Stimulated activated CD4-positive, alpha-beta T cell treated with anti-CD3 and anti-CD28 coated beads, Interleukin-1b, Interleukin-23, amount 100 ng/mL, for 1 hour (primary cell): ENCODE measurements around the gene SLIT3.

ENCODE experiments used
- DNase-seq, 2 donors: peaks; one replicate each; pipeline ENCODE4 v3.0.0-alpha.2; 2020; ENCODE audit warnings: low read depth in 2 of 2

The SLIT3 gene

DNA sequence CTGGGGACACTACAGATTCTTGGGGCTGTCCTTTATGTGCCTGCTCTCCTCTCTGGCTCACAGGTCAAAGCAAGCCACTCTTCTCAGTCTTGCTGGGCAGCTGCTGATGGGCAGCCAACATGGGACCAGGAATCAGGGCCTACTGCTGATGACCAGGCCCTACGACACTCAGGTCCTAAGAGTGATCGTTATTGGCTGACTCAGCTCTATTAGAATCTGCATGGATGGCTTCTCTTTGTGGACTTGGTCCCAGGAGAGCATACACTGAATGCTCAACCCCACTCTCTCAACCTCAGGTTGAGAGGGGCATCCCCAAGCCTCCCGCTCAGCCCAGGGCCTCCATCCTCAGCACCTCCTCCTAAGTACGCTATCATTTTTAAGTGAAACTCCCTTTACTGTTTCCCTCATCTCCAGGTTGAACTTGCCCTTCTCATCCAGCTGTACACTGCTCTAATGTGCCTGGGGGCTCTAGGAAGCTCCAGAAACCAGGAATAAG, 471.0 kb downstream of the SLIT3 start:
- no peak for DNase-seq

DNA sequence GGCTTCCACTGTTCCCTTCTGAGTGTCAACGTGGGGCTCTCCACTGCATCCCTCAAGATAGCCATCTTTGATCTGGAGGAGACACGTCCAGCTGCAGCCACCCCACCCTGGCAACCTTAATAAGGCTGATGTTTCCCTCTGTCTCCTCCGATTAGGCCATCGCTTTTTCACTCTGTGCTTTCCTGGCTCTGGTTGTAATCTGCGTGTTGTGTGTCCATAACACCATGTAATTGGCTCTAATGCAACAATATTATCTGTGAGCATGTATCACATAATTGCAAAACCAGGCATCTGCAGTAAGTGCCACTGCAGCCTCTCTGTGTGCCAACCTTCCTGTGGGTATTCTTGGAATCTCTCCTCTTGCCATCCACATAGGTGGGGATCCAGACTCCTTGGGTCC, 471.9 kb downstream of the SLIT3 start:
- no peak for DNase-seq

DNA sequence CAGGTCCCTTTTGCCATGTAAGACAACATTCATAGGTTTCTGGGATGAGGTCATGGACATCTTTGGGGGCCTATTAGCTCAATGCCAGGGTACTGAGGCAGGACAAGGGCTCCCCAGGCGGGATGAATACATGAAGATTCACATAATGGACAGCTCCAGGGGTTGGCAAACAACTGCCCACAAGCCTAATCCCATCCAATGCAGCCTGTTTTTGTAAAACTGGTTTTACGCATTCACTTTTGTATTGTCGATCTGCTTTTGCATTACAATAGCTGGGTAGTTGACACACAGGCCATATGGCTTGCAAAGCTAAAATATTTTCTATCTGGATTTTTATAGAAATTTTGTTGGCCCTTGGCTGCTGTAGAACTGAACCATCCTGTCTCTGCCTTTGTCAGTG, 473.3 kb downstream of the SLIT3 start:
- no peak for DNase-seq

DNA sequence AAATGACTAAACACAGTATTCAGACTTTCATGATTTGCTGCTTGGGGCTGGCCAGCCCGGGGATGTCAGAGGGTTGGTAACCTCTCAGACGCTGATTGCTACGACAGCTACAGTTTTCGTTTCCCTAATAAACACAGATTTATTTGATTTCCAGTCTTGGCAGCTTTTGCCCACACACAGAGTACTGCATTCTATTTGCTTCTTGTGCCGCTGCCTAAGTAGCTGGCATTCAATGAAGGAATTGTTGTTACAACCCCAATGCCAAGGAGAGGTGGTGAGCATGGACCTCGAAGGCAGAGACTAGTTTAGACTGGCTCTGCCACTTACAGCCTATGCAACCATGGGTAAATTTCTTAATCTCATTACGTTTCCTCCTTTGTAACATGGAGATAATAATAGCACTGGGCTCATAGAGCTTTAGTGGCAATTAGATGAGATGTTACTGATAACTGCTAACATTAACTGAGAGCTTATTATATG, 474.7 kb downstream of the SLIT3 start:
- DNase-seq, result no peak

DNA sequence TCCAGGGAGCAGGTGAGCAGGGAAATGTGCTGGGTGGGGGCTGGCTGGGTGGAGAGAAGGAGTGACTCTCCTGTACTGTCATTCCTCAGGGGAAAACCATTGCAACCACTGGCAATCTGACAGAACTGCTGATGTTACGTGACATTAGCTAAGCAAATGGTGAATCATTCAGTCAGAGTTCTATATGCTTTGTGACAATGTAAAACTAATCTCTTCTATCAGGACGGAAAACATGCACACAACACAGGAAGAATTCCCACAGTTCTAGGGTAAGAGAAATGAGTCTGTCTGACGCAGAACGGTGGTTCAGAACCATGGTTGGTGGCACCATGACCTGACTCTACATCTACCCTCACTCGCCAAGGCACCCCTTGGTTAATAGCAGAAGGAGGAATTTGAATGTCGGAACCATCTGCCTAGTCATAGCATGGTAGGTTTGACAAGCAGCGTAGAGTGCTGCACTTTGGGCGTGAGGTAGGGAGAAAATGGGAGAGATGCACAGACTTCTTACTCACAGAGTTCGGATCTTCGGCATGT, 478.1 kb downstream of the SLIT3 start:
- no peak for DNase-seq

DNA sequence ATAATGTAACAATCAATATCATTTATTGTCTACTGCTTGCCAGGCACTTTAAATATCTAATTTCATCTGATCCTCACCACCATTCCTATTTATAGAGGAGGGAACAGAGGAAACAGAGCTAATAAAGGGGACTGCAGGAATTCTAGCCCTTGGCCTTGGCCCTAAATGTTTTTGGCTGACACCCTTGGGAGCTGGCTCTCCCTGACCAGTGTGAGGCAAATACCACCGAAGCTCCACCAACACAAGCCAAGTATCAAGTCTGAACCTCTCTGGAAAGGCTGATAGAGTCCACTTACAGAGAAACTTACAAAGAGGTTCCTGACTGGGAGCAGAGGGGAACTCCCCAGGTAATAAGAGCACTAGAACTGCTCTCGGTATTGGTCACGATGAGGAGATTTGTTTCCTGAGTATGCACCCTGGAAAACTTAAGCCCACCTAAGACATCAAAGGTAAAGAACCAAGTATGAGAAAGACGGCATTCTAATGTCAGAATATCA, 478.6 kb downstream of the SLIT3 start:
- DNase-seq, result no peak

DNA sequence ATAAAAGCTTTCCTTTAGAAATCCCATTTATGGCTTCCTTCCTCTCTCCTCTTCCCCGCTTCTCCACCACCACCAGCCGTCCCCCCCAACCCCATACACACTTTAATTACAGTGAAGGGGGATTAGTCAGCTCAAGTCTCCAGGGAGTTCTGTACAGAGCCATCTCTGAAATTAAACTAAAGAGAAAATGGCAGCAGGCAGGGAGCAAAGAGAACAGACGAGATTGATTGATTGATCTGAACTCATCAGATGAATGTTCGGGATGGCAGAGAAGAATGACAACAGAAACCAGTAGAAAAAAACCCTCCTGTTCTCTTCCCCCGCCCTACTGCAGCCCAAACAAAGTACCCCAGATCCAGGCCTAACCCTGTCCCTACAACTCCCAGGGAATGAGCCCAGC, 480.1 kb downstream of the SLIT3 start:
- no peak for DNase-seq

DNA sequence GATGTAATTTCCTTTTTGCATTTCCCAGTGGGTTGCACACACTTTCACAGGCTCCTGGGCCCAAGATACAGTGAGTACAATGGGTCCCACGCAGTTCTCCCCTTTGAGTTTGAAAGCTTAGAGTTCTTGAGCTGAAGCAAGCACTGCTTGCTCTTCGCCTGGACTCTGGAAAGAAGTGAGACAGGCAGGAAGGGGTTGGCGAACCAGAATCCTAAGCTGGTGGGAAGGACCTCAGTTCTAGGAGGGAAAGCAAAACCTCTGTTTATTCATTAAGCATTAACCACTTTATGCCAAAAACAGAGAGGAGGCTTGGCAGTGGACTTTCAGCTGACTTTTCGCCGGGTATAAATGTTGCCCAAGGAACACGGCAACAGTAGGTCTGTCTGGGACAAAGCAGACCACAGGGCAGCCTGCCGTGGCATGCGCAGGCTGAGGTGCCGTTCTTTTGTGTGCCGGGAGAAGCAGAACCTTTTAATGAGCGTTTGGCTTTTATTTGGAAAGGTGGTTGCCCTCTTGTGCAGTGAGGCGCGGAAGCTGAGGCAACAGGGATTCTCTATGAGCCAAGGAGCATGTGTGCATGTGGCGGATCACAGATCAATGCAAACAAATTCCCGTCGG, 481.8 kb downstream of the SLIT3 start:
- DNase-seq, result no peak

DNA sequence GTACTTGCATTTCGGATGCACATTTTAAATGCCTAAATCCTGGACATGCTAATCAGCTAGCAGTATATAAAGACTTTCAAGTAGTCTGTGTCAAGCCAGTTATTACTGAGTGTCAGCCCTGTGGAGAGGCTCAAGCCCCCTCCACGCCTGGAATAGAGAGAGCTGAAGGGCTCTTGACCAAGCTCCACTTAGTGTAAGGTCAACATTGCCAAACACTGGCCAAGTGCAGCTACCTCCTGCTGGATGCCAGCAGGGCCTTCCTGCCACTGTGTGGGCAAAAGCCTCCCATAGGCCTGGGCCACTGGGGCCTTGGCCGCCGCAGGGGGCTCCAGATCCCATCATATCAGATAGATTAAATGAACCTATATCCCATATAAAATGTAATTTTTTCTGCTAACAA, 482.4 kb downstream of the SLIT3 start:
- DNase-seq, result no peak

DNA sequence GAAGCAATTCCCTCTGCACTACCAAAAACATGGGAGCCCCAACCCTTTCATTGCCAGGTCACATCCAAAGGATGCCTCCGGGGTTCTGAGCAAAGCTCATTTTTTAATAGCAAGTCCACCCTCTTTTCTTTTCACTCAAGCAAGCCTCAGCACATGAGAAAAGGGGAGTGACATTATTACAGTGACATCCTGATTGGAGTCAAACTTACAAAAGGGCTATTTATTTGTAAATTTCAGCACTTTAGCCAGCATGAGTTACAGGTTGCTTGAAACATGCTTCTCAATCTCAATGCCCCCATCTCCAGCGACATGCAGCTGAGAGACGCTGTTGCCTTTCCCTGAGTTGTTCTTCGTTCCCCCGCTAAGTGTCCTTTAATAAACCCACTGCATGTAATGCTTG, 483.3 kb downstream of the SLIT3 start:
- DNase-seq, result no peak

DNA sequence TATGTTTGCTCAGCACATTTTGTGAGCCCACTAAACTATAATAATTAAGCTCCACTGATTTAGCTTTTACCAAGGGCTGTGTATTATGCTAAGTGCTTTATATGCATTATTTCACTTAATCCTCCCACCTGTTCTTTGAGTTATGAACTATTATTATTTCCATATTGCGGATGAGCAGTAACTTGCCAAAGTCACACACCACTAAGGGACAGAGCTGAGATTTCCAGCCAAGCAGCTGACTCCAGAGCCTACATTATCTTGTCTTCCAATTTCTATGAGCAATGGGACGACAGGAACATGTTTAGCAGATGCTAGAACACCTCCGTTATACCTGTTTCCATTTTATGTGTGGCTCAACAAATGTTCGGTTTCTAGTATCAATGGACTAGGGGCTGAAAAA, 484.3 kb downstream of the SLIT3 start:
- no peak for DNase-seq

DNA sequence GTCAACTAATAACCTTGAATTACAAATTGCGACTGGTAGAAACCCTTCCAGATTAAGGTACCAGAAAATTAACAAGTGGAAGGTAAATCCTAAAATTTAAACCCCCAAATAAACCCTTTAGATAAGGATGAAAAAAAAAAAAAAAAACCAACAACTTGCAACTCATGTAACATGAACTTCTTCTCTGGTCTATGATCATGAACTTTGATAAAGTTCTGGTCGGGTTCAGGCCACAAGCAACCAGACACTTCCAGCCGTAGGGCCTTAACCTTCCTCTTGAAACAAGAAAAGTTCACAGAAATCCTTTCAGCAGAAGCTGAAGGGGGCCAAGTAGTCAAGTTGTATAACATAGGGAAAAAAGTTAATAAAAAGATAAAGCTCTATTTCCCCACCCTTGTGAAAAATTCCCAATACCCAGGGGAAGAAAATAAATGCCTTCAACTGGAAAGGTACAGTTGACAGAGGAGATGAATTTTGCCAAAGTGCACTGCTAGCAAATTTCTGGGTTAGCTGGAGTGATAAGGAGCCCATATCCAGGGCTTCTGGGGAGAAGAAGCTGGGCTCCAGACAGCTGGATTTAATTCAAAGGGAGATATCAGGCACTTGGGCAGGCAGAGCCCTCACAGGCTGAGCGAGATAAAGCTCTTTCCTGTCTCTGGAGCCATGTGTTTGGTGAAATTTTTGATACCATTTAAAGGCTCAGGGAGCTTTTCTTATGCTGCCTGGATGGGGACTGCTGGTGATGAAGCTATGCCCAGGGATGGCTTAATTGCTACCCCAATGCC, 487.6 kb downstream of the SLIT3 start:
- DNase-seq, result no peak

DNA sequence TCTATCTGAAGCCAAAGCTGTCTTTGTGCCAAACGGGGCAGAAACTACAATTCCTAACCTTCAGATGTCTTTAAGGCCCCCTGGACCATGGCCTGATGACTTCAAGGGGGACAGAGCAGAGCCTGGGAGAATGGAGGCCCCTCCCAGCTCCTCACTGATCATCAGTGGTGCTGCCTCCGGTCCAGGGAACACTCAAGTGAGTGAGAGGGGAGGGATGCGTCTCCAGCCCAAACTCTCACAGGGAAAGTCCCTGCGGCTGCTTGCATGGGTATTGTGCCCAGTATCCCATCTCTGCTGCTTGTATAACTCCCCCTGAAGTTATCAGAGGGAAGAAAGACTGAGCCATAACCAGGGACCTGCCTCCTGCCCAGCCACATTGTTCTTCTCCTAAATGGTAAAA, 490.3 kb downstream of the SLIT3 start:
- no peak for DNase-seq

DNA sequence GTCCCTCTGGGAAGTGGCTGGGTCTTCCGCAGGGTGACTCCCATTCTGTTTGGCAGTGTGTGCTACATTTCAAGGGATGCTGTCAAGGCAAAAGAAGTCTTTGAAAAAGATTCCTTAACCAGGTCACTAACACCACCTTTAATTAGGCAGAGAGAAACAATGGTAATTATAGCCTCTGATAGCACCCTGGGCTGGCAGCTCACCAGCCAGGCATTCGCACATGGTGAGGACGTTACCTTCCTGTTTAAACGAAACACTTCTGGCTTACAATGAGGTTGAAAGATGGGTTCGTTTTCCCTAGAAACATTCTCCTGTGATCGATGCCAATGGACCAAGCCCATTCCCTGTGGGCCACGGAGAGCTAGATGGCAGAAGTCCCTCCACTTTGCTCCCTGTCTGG, 491.7 kb downstream of the SLIT3 start:
- no peak for DNase-seq

DNA sequence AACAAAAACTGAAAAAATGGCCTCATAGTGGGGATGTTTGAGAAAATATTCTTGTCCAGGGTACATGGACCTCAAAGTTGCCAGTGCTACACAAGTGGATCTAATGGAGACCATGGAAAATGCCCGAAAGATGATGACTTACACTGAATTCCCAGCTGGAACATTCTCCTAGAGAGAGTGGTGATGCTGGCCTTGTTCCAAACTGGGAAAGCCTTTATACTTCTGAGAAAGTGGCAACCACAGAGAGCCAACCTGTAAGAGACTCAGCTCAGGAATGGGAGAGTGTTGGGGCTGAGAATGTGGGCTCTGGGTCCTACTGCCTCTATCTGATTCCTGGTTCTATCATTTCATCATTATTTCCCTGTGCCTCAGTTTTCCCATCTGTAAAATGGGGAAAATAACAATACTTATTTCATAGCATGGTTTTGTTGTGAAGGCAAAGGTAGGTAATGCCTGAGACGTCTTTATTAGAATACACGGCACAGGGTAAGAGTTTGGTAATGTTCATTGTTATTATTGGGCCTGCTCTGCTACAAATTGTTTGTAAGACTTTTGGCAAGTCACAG, 492.8 kb downstream of the SLIT3 start:
- no peak for DNase-seq

DNA sequence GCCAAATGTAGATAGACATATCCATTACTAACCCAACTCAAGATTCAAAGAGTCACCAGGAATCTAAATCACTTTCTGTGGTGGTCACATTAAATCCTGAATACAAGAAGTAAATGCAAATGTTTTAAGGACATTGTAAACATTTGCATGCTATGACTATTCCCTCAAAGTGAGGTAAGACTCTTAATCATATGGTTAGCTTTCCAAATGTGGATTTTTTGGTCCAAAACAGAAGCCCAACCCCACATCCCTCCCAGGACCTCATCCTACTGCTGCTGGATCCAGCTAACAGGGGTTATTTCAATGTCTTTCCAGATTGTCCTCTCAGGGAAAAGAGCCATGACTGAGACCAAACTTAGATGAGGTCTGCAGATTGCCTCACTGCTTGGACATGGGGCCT, 493.7 kb downstream of the SLIT3 start:
- no peak for DNase-seq

DNA sequence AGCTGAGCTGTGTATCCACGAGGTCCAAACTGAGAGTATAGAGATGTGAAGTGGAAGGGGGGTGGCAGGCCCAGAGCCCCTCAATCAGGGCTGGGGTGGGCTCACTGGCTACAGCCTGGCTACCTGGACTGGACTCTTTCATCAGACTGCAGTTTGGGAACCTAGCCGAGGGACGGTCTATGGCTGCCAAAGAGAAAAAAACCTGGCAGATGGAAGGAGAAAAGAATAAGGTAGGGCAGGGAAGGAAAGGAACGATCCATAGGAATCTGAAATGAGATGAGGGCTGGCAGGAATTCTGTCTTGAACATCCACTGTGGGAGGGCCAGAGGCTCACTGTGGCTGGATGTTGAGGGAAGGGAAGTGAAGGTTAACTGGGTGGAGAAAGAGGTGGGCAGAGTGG, 497.4 kb downstream of the SLIT3 start:
- no peak for DNase-seq

DNA sequence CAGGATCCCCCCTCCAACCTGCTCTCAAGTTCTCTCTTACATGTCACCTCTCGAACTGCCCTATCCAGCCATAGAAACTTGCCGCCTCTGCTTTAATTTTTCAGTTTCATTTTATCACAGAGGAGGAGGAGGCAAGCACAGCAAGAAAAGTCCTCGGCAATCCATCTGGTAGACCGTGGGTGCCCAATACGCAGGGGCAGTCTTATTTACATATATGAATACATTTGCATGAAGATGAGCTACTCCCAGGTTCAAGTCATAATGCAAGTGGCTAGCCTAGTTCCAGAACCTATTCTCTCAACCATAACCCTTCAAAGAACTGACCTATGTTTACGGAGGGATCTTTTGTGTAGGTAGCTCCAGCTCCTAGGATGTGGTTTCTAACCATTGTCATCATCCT, 498.6 kb downstream of the SLIT3 start:
- DNase-seq, result no peak

DNA sequence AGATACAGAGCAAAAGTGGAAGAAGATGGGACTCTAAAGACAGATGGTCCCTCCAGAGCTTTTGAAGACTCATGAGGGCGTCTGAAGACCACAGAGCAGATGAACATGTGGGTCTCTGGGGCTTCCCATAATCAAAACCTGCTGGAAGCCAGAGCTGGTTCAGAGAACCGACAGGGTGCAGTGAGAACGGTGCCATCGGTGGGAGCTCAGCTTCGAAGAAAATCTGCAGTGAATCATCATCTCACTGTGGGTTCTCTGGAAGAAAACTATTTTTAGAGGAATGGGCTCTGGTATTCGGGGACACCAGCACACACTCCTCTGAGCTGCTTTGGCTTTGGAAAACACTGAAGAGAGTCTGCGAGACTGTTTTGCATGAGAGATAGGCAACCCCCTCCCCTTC, 499.4 kb downstream of the SLIT3 start:
- DNase-seq, result no peak

DNA sequence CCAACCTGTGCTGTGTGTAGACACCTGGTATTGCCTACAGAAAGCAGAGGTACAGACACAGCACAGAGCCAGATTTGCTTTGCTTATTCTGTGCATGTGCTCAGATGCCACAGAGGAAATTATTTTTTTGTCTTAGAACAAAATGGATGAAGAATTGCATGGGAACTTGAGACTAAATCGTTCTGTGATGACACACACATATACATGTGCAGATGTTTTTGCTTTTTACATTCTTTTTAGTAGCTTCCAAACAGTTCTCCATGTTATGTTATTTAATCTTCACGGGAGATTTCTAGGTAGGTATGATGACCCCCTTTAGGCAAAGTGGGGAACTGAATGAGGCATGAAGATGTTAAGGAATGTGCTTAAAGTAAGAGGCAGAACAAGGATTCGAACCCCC, 500.2 kb downstream of the SLIT3 start:
- no peak for DNase-seq

DNA sequence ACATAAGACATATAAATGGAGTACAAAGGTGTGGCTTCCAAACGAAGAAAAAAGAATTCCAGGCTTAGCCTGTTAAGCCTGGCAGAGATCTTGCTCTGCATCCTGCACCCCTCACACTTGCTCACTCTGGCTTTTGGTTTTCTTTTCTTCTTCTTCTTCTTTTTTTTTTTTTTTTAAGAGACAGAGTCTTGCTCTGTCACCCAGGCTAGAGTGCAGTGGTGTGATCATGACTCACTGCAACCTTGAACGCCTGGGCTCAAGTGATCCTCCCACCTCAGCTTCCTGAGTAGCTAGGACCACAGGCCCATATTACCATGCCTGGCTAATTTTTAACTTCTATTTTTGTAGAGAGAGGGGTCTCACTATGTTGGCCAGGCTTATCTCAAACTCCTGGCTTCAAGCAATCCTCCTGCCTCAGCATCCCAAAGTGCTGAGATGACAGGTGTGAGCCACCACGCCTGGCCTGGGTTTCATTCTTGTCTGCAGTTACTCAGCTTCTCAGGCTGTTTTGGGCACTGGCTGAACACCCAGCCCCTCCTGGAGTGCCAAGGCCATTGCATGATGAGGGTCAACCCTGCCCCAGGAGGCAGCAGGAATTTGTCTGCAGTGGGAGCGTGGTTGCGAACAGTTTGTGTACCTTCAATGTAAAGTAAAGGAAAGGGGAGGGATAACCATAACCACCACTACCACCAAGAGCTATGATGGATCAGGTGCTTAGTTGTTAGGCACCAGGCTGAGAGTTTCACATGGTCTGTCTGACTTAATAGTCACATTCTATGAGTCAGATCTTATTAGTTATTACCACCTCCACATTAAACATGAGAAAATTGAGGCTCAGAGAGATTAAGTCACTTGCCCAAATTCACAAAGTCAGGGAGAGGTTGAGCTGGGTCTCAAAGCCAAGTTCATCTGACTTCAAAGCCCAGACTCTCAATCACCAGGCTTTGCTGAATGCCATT, 502.6 kb downstream of the SLIT3 start:
- DNase-seq, result no peak
